Left cardiac atrium (tissue), 4 donors: ENCODE measurements around the gene RIT2. TPM values are rescaled to one million over a fixed set of nuclear protein-coding genes. Genes with fewer than 3 reads are reported as not detected.

Experiments used
- ATAC-seq, 2 donors: fragments of 200-7000 bp; cut with Tn5 transposase; one replicate each; pipeline ENCODE4 v1.9.1; 2020; ENCODE audit warnings: mild to moderate bottlenecking in 2 of 2, moderate library complexity in 2 of 2
- DNase-seq: peaks from one replicate; pipeline ENCODE4 v3.0.0-alpha.2; 2020
- intact Hi-C, 2 donors: fragments of 100-400 bp; cut with DNase I; formaldehyde crosslinking; loops; one replicate each; pipeline versions ENCODE4 v1.14.1 to v1.15.1; 2022 to 2023
- long read RNA-seq: library from polyadenylated mRNA; unstranded; transcript quantifications from one replicate; pipeline ENCODE4 v2.0.0, GENCODE V29; 2021
- total RNA-seq, 2 donors: library from RNA; stranded (reverse); fragmentation: NEBNext Ultra II Directional; extraction: Animal tissue kit (Norgen Biotek cat#: 25700); gene quantifications; one replicate each; pipeline ENCODE4 v1.2.1, GENCODE V29; 2021
- donor health status: DM: no; HTN: yes; CAD: no.
- donor health status: DM: no; HTN: yes; CAD: no; lungs with severe emphysema.
- donor health status: DM: yes; HTN: yes; CAD: no.
- donor health status: Dilated cardiomyopathy.

Gene RIT2
- not detected for total RNA-seq
- long read RNA-seq, result 0 reads

- intact Hi-C loops, result no loop called here
- ATAC-seq (no peak), DNase-seq (no peak)
These were observed at the start of gene RIT2 for GRCh38 chr18:43115076-43115921. TSS of gene RIT2 (minus strand) at chr18:43115685.

- intact Hi-C loops, result no loop called here
- ATAC-seq (peak in 1 of 2 donors; percentile 83), DNase-seq (no peak)
These were observed 46.0 kb upstream of the RIT2 start for GRCh38 chr18:43161528-43161927.

DNA sequence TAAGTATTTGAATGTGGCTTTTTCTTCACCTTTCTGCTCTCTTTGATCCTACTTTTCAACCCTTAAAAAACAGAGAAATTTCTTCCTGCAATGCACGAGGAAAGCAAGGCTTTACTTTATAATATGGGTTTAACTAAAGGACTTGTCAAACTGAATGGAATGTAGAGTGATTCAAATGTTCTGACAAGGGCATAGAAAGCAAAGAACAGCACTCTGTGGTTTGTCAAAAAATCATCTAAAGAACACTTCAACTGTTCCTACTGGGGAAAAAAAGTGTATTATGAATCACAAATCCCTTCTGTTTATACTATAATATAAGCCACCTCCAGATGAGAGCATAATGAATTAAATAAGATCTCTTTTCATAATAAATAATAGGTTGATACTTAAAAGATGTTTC is 45.0 kb upstream of the RIT2 start:
- DNase-seq, result no peak
- no peak for ATAC-seq
- intact Hi-C loops, result no loop called here

DNA sequence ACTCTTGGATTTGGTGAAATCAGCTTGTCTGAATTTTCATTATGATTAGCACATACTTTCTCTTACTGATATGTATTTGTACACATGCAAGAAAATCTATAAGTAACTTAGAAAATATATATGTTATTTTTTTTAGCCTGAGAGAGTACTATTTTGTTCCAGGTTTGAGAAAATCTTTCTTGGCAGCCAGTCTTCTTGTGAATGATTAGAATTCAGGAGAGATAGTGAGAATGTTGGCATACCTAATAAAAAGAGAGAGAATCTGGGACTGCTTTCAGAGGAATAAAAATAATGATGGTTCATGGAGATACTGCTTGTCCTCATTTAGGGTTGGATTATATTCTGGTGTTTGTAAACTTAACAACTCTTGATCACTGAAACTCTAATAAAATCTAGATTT is 44.4 kb upstream of the RIT2 start:
- DNase-seq (no peak), ATAC-seq (no peak)
- intact Hi-C loops, result no loop called here

DNA sequence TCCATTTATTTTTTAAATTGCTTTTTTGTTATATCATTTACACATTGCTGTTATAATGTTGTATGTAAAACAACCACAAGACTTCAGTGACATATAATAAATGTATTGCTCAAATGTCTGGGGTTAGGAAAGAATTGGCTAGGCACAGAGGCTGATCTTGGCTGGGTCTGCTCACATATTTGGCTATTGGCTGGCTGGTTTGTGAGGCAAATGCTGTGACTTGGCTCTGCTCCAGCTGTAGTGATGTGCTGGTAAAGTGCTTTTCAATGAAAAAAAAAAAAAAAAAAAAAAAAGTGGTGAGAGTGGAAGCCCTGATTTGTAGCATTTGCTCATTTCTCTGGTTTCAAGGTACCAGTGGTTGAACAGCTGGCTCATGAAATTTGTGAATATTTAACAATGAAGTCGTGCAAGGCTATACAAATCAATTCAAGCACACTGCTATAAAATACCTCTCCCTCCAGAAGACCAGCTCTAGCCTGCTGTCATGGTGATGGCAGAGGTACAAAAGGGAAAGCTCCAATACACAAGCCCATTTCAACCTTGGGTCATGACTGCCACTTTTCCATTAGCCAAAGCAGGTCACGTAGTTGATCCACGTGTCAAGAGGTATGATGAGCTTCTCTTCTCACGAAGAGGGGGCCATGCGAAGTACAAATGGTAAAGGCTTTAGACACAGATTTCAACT is 43.7 kb upstream of the RIT2 start:
- intact Hi-C loops, result no loop called here
- DNase-seq (no peak), ATAC-seq (no peak)

DNA sequence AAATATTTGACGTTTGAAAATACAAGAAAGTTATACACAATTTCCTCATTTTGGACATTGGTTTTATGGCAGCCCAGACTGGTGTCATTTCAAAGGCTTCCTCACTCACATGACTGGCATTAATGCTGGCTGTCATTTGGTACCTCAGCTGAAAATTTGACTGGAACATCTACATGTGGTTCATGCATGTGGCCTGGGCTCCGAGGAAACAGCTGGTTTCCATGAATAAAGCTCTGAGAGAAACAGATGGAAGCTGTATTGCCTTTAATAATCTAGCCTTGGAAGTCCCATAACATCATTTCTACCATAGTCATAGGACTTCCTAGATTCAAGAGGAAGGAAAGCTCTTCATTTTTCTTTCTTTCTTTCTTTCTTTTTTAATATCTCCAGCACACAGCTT is 42.9 kb upstream of the RIT2 start:
- no peak for DNase-seq
- no peak for ATAC-seq
- intact Hi-C loops, result no loop called here

- intact Hi-C loops, result no loop called here
- no peak for DNase-seq
- no peak for ATAC-seq
These were observed 40.4 kb upstream of the RIT2 start for GRCh38 chr18:43155842-43156241.

- ATAC-seq (no peak), DNase-seq (no peak)
- intact Hi-C loops, result no loop called here
These were observed 32.7 kb upstream of the RIT2 start for GRCh38 chr18:43148231-43148630.

DNA sequence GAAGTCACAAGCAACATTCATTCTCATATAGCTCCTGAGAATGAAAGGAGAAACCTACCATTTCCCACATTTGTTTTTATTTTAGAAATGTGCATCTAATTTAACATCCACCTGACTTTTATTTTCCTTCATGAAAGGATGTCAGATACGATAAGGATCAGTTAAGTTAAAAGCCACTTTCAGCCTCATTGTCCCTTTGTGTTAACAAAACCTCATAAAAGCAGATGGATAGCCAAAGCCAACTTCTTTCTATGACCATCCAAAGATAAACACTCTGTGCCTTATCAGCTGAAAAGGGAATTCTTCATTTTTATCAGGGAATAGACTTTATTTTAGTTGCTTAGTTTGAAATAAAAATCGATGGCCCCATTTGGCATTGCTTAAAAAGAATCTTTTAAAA is 25.7 kb upstream of the RIT2 start:
- DNase-seq, result no peak
- no peak for ATAC-seq
- intact Hi-C loops, result no loop called here

DNA sequence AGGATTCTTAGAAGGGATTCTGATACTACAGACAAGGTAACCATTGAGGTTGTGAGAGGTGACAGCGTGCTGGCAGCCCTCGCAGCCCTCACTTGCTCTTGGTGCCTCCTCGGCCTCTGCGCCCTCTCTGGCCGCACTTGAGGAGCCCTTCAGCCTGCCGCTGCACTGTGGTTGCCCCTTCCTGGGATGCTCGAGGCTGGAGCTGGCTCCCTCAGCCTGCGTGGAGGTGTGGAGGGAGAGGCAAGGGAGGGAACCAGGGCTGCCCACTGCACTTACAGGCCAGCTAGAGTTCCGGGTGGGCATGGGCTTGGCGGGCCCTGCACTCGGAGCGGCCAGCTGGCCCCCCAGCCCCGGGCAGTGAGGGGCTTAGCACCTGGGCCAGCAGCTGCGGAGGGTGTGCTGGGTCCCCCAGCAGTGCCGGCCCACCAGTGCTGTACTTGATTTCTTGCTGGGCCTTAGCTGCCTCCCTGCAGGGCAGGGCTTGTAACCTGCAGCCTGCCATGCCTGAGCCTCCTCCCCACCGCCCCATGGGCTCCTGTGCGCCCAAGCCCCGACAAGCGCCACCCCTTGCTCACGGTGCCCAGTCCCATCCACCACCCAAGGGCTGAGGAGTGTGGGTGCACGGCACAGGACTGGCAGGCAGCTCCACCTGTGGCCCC is 23.9 kb upstream of the RIT2 start:
- no peak for ATAC-seq
- intact Hi-C loops, result no loop called here
- no peak for DNase-seq

DNA sequence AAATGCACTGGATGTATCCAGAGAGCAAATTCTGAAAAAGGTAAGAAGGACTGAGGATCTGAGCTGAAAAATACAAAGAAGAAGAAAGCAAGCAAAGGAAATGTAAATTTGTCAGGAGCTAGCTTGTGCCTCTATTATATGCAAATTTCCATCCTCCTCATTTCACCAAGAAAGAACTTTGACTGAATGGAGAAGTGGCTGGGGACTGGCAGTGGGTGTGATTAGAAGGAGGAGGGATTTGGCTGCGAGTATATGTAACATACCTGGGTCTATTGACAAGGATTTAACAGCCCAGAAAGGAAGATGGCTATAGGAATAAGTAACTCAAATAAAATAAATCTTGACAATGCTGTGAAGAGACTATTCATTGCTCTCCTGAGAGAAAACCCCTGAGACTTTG is 19.4 kb upstream of the RIT2 start:
- ATAC-seq (no peak), DNase-seq (no peak)
- intact Hi-C loops, result no loop called here

GRCh38 chr18:43130716-43131260 is 15.3 kb upstream of the RIT2 start:
- no peak for ATAC-seq
- intact Hi-C loops, result no loop called here

GRCh38 chr18:43129946-43130524 is 14.6 kb upstream of the RIT2 start:
- no peak for DNase-seq
- intact Hi-C loops, result no loop called here
- no peak for ATAC-seq

More at GRCh38 chr18:43130716-43131260, 15.3 kb upstream of the RIT2 start:
- DNase-seq, result no peak

DNA sequence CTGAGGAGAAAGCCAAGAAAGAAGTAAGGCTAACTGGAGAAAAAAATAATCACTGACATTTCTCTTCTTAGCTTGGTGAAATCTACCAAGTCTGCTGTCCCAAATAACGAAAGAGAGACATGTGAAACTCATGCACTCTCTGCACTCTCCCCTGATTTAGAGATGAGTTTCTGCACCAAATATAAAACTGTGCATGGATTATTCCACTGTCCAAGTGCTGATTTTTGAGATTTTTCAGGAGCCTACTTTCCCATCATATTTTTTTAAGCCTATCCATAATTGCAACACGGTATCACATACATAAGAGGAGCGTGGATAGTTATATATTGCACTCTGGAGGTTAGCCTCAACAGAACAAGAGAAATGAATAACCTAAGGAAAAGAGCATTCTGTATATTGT is 10.0 kb upstream of the RIT2 start:
- no peak for DNase-seq
- intact Hi-C loops, result no loop called here
- ATAC-seq, result no peak

- DNase-seq, result no peak
- no peak for ATAC-seq
- intact Hi-C loops, result no loop called here
These were observed 7.5 kb upstream of the RIT2 start for GRCh38 chr18:43122955-43123354.

- DNase-seq (no peak), ATAC-seq (no peak)
- intact Hi-C loops, result no loop called here
These were observed 1.3 kb upstream of the RIT2 start for GRCh38 chr18:43116699-43117294.

- ATAC-seq, result no peak
- intact Hi-C loops, result no loop called here
- no peak for DNase-seq
These were observed 2.1 kb downstream of the RIT2 start for GRCh38 chr18:43113220-43113895.

DNA sequence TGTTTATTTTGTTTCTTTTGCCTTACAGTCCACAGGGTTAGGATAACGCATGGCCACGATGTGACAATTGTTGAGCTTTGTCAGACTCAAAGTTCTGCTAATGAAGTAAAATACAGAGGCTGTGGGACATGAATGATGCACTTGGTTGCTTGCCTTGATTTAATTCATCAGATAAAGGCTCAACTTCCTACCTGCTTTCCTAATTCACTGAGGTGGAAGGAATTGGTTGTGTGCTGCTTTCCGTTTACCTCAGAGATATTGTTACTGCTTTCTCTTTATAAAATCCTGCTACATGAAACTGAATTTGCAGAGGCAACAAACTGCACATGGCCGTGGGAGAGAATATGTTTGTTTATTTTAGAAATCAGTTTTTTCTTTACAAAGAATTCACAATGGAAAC is 6.6 kb downstream of the RIT2 start:
- ATAC-seq (no peak), DNase-seq (no peak)
- intact Hi-C loops, result no loop called here

GRCh38 chr18:43108469-43108868 is 7.0 kb downstream of the RIT2 start:
- DNase-seq (no peak), ATAC-seq (no peak)
- intact Hi-C loops, result no loop called here
